ENCODE results near the gene ARID1A. TPM values are rescaled to one million over a fixed set of nuclear protein-coding genes. Genes with fewer than 3 reads are reported as not detected.
A peak's percentile ranks its signal among the peaks of the same experiment; 100 is the strongest.

The ARID1A gene
- total and polyA plus RNA-seq, 2 donors (not counting 3 experiments of a cell fraction or from before 2014, with no cell fraction given): 36.9 to 77.2 TPM

GRCh38 chr1:26694638-26695355, 1.0 kb upstream of the ARID1A start:
- H3K4me2 ChIP-seq (ENCODE audit: insufficient read depth, low read length): peak overlapping the region; percentile 88
- no peaks in the 10 kb centered on the region for H3K9me3 ChIP-seq (replicated peaks; ENCODE audit: control insufficient read depth, insufficient read depth, low read length)
- dilution Hi-C loops (cut with MboI; ENCODE audit: extremely low pct_ligation_motif_present, low sequenced_read_pairs) (no loop called here), intact Hi-C loops (cut with micrococcal nuclease) (loop anchor here (5.0 to 10.0 kb wide), 2 partner anchors 173 to 1860 kb away; partner anchors contain the start of gene TRNAU1AP)
- H3K9ac ChIP-seq (replicated peaks; ENCODE audit: extremely low read depth, insufficient read depth, low read length): peak overlapping the region; percentile 73
- H3K9me1 ChIP-seq (replicated peaks; ENCODE audit: control insufficient read depth, extremely low read depth, insufficient read depth, low read length): no peaks in the 10 kb centered on the region
- POLR2A ChIA-PET: no interaction called here
- TF ChIP-seq MYC (IDR thresholded peaks at IDR 0.05; ENCODE audit: low read depth, low read length): no peak
- TF ChIP-seq GATA2 (IDR thresholded peaks at IDR 0.05; ENCODE audit: insufficient read depth, insufficient read length, low read depth, low read length): no peak
- no peak for TF ChIP-seq POLR2A (IDR thresholded peaks at IDR 0.05; ENCODE audit: low read depth, low read length)
- TF ChIP-seq JUN (IDR thresholded peaks at IDR 0.05; ENCODE audit: borderline replicate concordance, insufficient read depth, insufficient read length, low read depth): no peak
- TF ChIP-seq FOS (IDR thresholded peaks at IDR 0.05; ENCODE audit: borderline replicate concordance, insufficient read depth, low read length): no peak
- TF ChIP-seq, protein P1, sequence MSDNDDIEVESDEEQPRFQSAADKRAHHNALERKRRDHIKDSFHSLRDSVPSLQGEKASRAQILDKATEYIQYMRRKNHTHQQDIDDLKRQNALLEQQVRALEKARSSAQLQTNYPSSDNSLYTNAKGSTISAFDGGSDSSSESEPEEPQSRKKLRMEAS (IDR thresholded peaks at IDR 0.05; ENCODE audit: insufficient read depth, insufficient read length): no peak
- TF ChIP-seq POLR2AphosphoS5 (IDR thresholded peaks at IDR 0.05; ENCODE audit: insufficient read depth, low read depth, low read length): no peak
- TF ChIP-seq, protein P2, sequence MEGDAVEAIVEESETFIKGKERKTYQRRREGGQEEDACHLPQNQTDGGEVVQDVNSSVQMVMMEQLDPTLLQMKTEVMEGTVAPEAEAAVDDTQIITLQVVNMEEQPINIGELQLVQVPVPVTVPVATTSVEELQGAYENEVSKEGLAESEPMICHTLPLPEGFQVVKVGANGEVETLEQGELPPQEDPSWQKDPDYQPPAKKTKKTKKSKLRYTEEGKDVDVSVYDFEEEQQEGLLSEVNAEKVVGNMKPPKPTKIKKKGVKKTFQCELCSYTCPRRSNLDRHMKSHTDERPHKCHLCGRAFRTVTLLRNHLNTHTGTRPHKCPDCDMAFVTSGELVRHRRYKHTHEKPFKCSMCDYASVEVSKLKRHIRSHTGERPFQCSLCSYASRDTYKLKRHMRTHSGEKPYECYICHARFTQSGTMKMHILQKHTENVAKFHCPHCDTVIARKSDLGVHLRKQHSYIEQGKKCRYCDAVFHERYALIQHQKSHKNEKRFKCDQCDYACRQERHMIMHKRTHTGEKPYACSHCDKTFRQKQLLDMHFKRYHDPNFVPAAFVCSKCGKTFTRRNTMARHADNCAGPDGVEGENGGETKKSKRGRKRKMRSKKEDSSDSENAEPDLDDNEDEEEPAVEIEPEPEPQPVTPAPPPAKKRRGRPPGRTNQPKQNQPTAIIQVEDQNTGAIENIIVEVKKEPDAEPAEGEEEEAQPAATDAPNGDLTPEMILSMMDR (IDR thresholded peaks at IDR 0.05; ENCODE audit: extremely low read depth in 1 of 2, insufficient read depth in 1 of 2, low read depth in 1 of 2, low read length in 2 of 2): no peak
- TF ChIP-seq EZH2 (IDR thresholded peaks at IDR 0.05; ENCODE audit: borderline replicate concordance, low read depth, low read length, severe bottlenecking): no peak
- H4K20me1 ChIP-seq (replicated peaks; ENCODE audit: control insufficient read depth, extremely low read depth, insufficient read depth, low read length): peaks cover 9% of the 10 kb centered on the region
- no peaks in the 10 kb centered on the region for H3K36me3 ChIP-seq (ENCODE audit: control insufficient read depth in 2 of 2, extremely low read depth in 1 of 2, insufficient read depth in 2 of 2, low read length in 2 of 2)
- H3K4me1 ChIP-seq (ENCODE audit: control insufficient read depth, extremely low read depth, insufficient read depth, low read length): peaks cover 43% of the 10 kb centered on the region
- no TSS peak for BruUV-seq (replicated peaks)
- peaks cover 36% of the 10 kb centered on the region for H3K79me2 ChIP-seq (ENCODE audit: control insufficient read depth, insufficient read depth, low read length)
- H3K4me3 ChIP-seq (replicated peaks in 1 of 3; ENCODE audit: insufficient read depth in 1 of 3, low read depth in 1 of 3, low read length in 3 of 3): peak overlapping the region; percentile 34 to 81 (median 51)
- CTCF ChIA-PET: interaction anchor here (1.3 kb wide), 1 partner anchor 17 kb away, joined by 3 read pairs; no protein-coding TSS in a partner anchor
- no peak for DNase-seq (ENCODE audit: low read depth, low spot score)
- H3K27ac ChIP-seq (ENCODE audit: insufficient read depth, low read depth, low read length): peak overlapping the region; percentile 25
- no peak for FAIRE-seq
- H2AFZ ChIP-seq (ENCODE audit: low read depth, low read length): peak overlapping the region; percentile 91
- H3K27me3 ChIP-seq (ENCODE audit: control insufficient read depth in 2 of 2, insufficient read depth in 2 of 2, low read length in 2 of 2): no peaks in the 10 kb centered on the region
